Measurements from ENCODE around the gene DNAH8. TPM values are rescaled to one million over a fixed set of nuclear protein-coding genes. Genes with fewer than 3 reads are reported as not detected.

Gene DNAH8
- polyA plus RNA-seq, 3 donors, result not detected

- peaks cover 5 to 38% (median 12%) of the 10 kb centered on the region in 3 donors for H3K27me3 Mint-ChIP-seq (ENCODE audit: low read depth in 3 of 3)
- no peak overlapping the region for H3K9ac ChIP-seq (ENCODE audit: insufficient read depth, low read length, poor library complexity, severe bottlenecking)
- H2AFZ ChIP-seq (ENCODE audit: insufficient read depth, low read depth, low read length, poor library complexity, severe bottlenecking), result no peak overlapping the region
- H4K20me1 ChIP-seq (ENCODE audit: insufficient read depth, low read length), result no peaks in the 10 kb centered on the region
- no peaks in the 10 kb centered on the region for H3K9me3 ChIP-seq (replicated peaks in 1 of 2; ENCODE audit: control insufficient read depth in 1 of 2, insufficient read depth in 1 of 2, low read length in 2 of 2)
- H3K36me3 Mint-ChIP-seq, result no peaks in the 10 kb centered on the region
- H3K27ac ChIP-seq (ENCODE audit: low read depth in 1 of 2, low read length in 2 of 2), result no peak overlapping the region
- no peak overlapping the region for H3K4me2 ChIP-seq (replicated peaks; ENCODE audit: extremely low read depth, low read length, poor library complexity, severe bottlenecking)
- no peak overlapping the region for H3K4me3 ChIP-seq (replicated peaks in 1 of 3; ENCODE audit: low read depth in 2 of 3, low read length in 3 of 3)
- intact Hi-C loops (cut with micrococcal nuclease), result no loop called here
- H3K79me2 ChIP-seq (ENCODE audit: insufficient read depth, low read length), result no peaks in the 10 kb centered on the region
- H3K27me3 ChIP-seq (ENCODE audit: control insufficient read depth in 2 of 2, insufficient read depth in 2 of 2, low read length in 2 of 2), result peaks cover 4 to 5% of the 10 kb centered on the region in 2 donors
- H3K4me3 Mint-ChIP-seq, result no peak overlapping the region
- H3K9me3 Mint-ChIP-seq, result peaks cover 0 to 4% (median 0%) of the 10 kb centered on the region in 7 donors
- TF ChIP-seq, protein P1, sequence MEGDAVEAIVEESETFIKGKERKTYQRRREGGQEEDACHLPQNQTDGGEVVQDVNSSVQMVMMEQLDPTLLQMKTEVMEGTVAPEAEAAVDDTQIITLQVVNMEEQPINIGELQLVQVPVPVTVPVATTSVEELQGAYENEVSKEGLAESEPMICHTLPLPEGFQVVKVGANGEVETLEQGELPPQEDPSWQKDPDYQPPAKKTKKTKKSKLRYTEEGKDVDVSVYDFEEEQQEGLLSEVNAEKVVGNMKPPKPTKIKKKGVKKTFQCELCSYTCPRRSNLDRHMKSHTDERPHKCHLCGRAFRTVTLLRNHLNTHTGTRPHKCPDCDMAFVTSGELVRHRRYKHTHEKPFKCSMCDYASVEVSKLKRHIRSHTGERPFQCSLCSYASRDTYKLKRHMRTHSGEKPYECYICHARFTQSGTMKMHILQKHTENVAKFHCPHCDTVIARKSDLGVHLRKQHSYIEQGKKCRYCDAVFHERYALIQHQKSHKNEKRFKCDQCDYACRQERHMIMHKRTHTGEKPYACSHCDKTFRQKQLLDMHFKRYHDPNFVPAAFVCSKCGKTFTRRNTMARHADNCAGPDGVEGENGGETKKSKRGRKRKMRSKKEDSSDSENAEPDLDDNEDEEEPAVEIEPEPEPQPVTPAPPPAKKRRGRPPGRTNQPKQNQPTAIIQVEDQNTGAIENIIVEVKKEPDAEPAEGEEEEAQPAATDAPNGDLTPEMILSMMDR (IDR thresholded peaks at IDR 0.05), result no peak
- H3K4me1 ChIP-seq (ENCODE audit: control insufficient read depth in 1 of 2, insufficient read depth in 2 of 2, low read length in 2 of 2), result no peaks in the 10 kb centered on the region
- WGBS (ENCODE audit: insufficient coverage), result 0% methylated on average over 1 of the region's 2 CpGs
- no peak for DNase-seq
- H3K36me3 ChIP-seq (replicated peaks in 1 of 2; ENCODE audit: control insufficient read depth in 1 of 2, insufficient read depth in 2 of 2, low read length in 2 of 2), result no peaks in the 10 kb centered on the region
- H3K27ac Mint-ChIP-seq, result no peak overlapping the region
- H3K4me1 Mint-ChIP-seq, result peaks cover 11% of the 10 kb centered on the region
Observed at GRCh38 chr6:38799529-38800184, 84.5 kb downstream of the DNAH8 start.

GRCh38 chr6:38801305-38801704, 86.2 kb downstream of the DNAH8 start:
- WGBS (ENCODE audit: insufficient coverage), result 100% methylated on average over 3 of the region's 4 CpGs
- no peaks in the 10 kb centered on the region for H3K9me3 ChIP-seq (replicated peaks in 1 of 2; ENCODE audit: control insufficient read depth in 1 of 2, insufficient read depth in 1 of 2, low read length in 2 of 2)
- peaks cover 11% of the 10 kb centered on the region for H3K4me1 Mint-ChIP-seq
- no peak overlapping the region for H3K4me3 Mint-ChIP-seq
- peaks cover 7 to 41% (median 12%) of the 10 kb centered on the region in 3 donors for H3K27me3 Mint-ChIP-seq (ENCODE audit: low read depth in 3 of 3)
- intact Hi-C loops (cut with micrococcal nuclease), result no loop called here
- no peaks in the 10 kb centered on the region for H3K36me3 Mint-ChIP-seq
- no peaks in the 10 kb centered on the region for H4K20me1 ChIP-seq (ENCODE audit: insufficient read depth, low read length)
- TF ChIP-seq, protein P1 (IDR thresholded peaks at IDR 0.05), result no peak
- no peaks in the 10 kb centered on the region for H3K9me3 Mint-ChIP-seq
- no peak overlapping the region for H3K4me3 ChIP-seq (replicated peaks in 1 of 3; ENCODE audit: low read depth in 2 of 3, low read length in 3 of 3)
- peaks cover 4 to 5% of the 10 kb centered on the region in 2 donors for H3K27me3 ChIP-seq (ENCODE audit: control insufficient read depth in 2 of 2, insufficient read depth in 2 of 2, low read length in 2 of 2)
- H3K27ac Mint-ChIP-seq, result no peak overlapping the region
- no peak overlapping the region for H3K9ac ChIP-seq (ENCODE audit: insufficient read depth, low read length, poor library complexity, severe bottlenecking)
- no peaks in the 10 kb centered on the region for H3K36me3 ChIP-seq (replicated peaks in 1 of 2; ENCODE audit: control insufficient read depth in 1 of 2, insufficient read depth in 2 of 2, low read length in 2 of 2)
- no peak for DNase-seq
- H3K79me2 ChIP-seq (ENCODE audit: insufficient read depth, low read length), result no peaks in the 10 kb centered on the region
- H3K4me1 ChIP-seq (ENCODE audit: control insufficient read depth in 1 of 2, insufficient read depth in 2 of 2, low read length in 2 of 2), result no peaks in the 10 kb centered on the region
- no peak overlapping the region for H2AFZ ChIP-seq (ENCODE audit: insufficient read depth, low read depth, low read length, poor library complexity, severe bottlenecking)
- H3K4me2 ChIP-seq (replicated peaks; ENCODE audit: extremely low read depth, low read length, poor library complexity, severe bottlenecking), result no peak overlapping the region
- no peak overlapping the region for H3K27ac ChIP-seq (ENCODE audit: low read depth in 1 of 2, low read length in 2 of 2)

All from CD14-positive monocyte (primary cell).